GM18499 (cell line): Measurements from ENCODE around the gene PTPRR.
"Not testable (repeated sequence)": the region's sequence is repeated elsewhere in the genome, so short reads cannot be mapped to it uniquely, and the experiment has no call there.

Source experiments
- ATAC-seq: cut with Tn5 transposase; IDR thresholded peaks from one replicate; pipeline ENCODE4 v1.9.1; 2021; ENCODE audit warnings: moderate number of reproducible peaks; ENCODE audit not compliant: insufficient read depth, unreplicated experiment

PTPRR gene

DNA sequence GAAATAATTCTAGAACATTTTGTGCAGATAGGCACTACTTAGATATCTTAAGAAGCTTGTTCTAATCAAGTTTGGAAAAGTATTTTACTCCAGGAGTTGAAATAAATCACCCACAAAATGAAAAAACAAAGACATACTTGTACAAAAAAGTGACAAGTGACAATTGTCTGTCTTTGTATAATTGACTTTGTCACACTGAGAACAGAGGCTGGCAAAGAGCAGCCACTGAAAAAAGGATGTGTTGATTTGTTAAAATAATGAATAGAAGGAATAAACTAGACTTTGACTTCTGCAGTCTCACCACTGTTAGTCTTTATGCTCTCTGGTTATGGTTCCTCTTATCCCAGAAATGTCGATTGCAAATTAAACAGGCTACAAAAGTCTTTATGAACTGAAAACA lies 77.6 kb downstream of the PTPRR start:
- no peak for ATAC-seq

DNA sequence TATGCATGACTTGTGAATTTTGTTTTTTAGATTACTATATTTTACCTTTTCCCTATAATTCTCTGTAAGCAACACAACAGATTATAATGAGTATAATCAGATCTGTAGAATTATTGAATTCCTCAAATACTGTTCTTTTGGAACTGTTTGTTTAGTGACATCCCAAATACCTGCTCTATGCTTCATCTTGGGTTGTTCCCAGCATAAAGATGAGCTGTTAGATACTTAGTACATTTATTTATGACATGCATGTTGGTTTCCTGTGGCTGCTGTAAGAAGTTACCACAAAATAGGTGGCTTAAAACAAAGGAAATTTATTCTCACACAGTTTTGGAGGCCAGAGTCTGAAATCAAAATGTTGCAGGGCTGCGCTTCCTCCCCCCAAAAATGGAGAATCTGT lies 78.4 kb downstream of the PTPRR start:
- ATAC-seq: no peak

DNA sequence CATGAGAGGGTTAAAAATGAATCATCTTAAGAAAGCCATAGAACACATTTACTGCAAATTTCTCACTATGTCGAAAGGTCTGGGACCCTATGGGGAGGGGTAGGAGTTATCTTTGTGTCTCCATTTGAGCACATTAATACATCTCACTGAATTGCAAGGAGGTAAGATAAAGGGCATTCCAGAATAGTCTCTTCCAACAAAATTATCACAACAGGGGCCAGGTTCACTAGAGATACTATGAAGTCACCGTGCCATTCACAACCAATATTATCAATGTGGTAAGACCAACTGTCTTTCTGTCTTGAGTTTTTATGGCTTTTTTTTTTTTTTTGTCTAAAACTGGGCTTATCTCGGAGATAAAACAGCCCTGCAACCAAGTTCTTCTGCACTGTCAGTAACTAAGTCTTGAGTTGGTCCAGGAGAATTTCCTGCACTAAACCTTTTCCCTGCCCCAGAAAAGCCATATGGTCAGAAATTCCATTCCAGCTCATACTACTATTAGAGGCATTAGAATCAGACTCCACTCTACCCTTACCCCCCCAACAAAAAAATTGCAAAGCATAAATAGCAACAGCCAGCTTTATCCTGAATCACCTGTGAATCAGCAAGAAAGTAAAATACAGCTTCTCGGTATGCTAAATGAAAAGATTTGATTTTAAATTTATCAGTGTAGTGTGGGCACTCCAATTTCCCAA lies 79.7 kb downstream of the PTPRR start:
- ATAC-seq: no peak

DNA sequence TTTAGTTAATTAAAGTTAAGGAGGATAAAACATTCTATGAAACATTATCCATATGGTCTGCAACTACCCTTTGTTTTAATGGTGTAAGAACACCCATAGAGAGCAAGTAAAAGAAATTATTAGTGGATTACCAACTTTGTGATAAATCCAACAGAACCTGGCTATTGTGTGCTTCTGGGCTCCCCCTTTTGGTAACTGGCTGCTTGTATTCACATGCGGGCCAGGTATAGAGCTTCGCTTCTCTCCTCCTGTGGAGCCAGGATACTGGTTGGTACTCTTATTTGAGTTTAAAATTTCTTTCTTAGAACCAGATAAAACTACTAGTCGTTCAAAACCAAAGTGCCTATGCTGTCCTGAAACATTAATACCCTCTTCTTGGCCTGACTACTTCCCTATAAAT lies 81.0 kb downstream of the PTPRR start:
- no peak for ATAC-seq

DNA sequence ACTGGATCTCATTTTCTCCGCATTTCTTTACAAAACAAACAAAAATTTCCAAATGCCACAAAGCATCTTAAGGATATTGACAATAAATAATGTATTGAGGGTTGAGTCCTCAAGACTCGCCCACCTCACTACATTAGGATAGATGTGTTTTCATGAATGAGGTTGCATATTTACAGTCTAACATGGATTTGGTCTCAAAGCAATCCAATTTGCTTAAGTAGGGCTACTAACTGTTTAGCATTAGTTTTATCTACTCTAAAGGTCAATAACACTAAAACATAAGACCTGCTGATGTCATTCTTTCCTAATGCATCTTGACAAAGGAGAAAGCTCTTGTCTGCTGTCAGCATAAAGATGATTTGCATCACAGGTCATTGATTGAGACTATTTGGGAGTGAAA lies 82.4 kb downstream of the PTPRR start:
- ATAC-seq: no peak

DNA sequence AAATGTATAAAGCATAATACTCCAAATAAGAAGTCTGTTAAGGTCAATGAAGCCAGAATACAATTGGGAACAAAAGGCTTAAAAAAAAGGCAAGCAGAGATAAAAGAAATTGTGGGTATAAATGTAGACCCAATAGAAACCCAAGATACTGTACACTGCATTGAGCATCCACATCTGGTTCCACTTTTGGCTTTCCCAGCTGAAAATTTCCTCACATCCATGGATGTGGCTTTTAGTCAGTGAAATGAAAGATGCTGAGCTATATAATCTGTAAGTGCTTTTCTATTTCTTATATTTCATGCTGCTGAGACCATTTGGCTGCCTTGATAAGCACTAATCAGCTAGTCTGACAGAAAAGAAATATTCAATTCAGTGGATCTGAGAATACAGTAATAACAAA lies 83.5 kb downstream of the PTPRR start:
- ATAC-seq: no peak

DNA sequence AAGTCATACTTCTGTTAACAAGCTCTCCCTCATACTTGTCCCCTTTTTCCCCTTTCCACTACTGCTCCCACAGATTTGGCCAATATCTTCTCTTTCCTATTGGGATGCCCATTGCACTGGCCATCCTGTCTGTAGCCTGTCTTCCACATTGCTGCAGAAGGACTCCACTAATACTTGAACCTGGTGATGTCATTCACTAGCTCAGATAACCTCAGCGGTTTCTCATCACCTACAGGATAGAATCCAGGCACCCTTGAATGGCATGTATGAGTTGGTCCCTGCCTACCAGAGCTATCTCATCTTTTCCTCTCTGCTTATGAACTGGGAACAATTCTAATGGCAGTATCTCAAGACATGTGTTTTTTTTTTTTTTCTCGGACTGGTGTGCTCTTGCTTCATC lies 84.6 kb downstream of the PTPRR start:
- no peak for ATAC-seq

DNA sequence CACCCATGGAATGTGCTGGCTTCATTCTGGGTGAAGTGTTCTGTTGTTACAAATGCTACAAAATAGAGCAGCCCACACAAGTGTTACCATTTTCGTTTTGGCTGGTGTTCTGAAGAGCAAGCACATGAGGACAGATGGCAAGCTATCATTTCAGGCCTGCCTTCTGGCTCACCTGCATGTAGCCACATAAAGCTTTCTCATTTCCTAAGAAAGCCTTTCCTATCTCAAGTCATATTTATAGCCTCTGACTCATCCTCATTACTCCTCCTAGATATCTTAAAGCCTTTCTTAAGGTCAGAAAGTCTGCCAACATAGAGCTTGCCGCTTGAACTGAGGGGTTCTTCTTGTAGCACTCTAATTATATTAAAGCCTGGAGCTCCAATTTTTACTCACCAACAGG lies 89.0 kb downstream of the PTPRR start:
- no peak for ATAC-seq

DNA sequence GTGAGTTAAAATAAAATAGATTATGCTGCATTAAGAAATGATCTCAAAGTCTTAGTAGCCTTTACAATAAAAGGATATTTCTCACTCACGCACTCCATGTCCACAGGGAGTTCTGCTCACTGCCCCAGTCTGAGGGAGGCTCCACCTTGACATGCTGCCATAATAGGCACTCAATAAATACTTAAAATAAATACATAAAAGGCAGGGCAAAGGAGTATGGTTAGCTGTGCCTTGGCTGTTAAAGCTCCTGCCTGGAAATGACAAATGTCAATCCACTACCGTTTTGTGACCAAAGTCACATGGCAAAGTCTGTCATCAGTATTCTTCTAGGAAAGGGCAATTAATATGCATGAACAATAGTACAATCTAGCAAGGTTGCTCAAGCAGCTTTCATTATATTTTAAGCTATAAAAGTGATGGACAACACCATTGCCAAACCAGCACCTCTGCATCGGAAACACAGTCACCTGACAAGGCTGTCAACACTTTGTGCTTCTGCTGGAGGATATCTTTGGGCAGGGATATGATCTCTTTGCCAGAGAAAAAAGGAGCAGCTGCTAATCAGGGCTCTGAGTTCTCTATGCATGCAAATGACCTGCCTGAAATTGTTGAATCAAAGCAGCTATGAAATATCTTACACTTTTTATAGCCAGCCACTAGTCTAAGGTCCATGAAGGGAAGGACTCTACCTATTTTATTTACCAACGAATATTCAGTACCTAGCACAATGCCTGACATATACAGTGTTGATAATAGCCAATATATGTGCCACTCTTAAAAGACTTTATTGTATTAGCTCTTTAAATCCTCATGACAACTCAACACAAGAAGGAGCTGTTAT lies 90.1 kb downstream of the PTPRR start:
- no peak for ATAC-seq

DNA sequence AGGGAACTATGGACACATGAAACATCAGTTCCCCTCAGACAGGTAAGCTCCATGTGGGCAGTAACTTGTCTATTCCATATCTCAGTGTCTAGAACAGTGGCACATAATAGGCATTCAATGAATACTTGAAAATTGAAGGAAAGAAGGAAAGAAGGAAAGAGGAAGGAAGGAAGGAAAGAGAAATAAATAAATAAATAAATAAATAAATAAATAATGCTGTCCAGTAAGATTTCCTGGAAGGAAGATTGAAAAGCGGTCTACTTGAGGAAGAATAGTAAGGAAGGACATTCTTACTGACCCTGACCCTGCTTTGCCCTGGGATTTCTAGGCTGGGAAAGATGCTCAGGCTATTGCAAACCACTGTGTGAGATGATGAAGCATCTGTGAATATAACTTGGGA lies 91.5 kb downstream of the PTPRR start:
- no peak for ATAC-seq

DNA sequence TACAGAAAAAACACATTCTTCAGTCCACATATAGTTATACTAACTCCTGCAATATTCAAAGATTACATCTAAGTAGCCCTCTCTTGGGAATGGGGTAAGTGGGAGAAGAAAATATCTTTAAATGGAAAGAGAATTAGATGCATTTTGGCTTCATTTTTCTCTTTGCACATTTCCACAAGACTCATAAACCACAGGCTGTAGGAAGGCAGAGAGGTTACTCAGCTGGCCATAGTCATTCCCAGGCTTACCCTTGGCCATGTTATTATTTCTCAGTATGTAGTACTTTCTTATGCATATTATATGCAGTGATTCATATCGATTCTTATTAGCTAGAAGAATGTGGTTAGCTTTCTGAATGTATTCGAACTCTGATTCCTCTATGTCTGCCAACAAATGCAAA lies 92.2 kb downstream of the PTPRR start:
- no peak for ATAC-seq

DNA sequence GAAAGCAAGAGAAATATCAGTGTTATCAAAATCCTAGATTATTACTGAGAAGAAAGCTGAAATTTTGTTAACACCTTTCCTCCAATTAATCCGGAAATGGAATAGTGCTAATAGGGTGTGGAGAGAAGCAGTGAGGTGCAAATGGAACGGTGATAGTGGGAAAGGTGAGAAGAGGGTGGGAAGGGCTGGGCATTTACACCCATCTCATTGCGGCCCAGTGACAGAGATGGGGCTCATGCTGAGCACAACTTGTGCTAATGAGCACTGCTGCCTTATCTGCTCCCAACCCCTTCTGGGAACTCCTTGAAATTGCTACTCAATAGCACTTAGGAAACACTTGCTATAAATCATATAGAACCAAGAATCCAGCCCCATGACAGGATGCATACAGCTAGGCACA lies 94.4 kb downstream of the PTPRR start:
- no peak for ATAC-seq

DNA sequence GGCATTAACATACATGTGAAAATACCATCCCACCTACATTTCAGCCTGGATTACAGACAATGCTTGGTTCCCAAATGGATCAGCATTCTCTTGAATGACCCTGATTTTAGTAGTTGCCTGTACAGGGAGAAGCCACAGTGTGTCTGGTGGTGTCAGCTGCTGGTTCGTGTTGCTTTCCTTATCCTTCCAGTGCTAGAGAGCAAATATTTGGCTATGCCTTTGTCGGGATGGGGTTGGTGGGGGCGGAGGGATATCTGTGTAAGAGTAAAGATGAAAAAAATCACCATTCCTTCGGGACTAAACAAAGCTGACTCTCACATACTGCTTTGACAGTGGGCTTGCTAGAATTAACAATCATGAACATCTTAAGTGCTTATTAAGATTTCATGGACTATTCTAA lies 96.0 kb downstream of the PTPRR start:
- no peak for ATAC-seq

DNA sequence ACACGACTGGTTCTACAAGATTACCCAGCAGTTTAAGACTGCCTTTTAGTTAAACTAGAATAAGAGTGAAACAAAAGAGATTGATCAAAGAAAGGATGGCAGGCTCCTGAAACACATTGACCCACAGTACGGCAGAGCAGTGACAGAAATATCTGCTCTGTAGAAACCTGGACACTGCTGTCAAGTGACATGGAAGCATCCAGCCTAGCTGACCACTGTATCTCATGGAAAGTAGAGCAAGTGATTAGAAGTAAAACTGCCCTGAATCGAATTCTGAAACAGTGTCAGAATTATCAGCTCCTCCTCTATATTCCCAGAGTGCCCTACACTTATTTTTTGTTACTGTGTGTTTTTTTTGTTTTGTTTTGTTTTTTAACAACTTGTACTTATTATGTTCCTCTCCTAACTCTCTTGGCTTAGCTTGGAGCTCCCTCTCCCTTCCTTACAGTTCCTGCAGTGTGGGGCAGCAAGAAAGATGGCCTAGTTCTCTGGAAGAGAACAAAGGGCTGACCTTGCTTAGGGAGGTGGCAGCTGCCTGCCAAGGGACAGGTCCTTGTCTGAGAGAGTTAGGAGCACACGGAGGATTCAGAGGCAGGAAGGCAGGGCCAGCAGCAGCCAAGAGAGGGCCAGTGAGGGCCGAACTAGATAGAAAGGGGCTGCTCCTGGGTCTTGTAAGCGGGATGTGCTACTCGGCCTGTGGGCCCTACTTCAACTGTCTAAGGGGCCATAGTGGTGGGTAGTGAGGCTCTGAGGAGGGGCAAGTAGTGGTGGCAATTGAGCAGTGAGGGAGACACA lies 97.2 kb downstream of the PTPRR start:
- ATAC-seq: no peak

DNA sequence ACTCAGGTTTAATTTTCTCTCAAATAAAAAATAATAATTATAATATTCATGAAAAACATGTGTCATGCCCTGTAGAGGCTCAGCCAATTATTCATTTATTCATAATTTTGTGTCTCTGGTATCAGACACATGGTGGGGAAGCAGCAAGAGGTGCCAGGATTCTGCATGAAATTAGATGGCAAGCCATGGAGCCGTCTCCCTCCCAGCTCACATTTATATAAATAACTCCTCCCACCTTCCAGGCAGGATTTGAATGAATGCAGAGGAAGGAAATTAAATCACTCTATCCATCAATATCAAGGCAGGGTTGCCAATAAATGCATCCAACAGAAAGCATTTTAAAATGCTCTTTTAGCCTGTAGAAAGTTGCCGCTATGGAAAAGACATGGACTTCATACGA lies 98.1 kb downstream of the PTPRR start:
- no peak for ATAC-seq

DNA sequence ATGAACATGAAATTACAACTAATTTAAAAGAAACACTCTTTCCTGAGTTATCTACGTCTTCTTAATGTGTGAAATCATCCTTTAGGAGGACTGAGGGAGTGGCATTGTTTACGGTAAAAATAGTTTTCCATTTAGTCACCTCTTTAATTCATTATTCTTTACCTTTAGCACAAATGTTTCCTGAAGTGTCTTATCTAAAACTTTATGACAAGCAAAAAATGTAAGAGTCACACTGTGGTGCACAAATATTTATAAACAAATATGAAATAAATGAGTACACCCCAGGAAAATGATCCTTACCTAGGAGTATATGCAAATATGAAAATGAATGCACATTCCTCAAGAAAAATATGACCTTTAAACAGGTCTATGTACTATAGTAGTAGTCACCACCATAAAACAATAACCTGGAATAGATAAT lies 104.6 kb downstream of the PTPRR start:
- ATAC-seq: no peak

DNA sequence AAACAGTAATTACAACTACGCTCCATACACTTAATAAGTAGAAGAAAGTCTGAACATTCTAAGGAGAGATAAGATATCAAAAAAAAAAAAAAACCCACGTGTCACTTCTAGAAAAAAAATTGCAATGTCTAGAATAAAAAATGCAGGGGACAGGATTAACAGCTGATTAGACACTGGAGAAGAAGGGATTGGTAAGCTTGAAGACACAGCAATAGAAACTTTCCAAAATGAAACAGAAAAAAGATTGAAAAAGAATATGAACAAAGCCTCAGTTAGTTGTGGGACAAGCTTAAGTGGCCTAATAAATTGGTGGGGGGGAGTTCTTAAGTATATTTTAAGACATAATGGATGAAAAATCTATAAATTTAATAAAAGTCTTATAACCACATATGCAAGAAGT lies 105.5 kb downstream of the PTPRR start:
- ATAC-seq: no peak

DNA sequence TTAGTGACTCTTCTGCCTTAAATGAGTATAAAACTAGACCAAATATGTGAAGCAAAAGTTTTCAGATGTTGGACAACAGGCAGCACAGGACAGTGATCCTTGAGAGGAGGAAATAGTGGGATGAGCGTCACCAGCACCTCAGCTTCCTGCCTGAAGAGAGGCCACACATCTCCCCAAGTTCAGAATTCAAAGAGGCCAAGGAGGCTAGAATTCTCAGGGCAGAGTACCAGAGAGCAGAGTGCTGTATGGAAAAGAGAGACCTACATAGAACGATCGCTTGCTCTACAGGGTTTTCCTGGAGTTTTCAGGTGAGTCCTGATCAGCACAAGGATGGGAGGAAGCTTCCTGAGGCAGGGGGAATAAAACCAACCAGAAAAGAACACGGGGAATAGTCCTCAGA lies 107.0 kb downstream of the PTPRR start:
- no peak for ATAC-seq

DNA sequence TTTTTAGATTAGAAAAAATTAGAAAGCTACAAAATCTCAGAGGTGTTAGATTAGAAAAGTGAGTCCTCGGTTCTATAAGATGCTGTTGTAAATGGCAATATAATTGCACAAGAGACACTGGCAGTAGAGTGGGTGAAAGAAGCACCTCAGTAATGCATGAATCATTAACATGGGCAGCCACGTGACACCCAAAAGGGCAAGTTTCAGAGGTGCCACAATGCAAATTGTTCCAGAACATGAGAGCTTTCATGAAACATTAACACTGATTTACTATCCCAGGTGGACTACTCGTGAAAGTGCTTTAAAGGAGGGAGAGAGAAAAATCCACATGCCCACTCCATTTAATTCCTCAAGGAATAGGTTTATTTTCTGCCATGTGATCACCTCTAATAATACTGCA lies 108.4 kb downstream of the PTPRR start:
- no peak for ATAC-seq

DNA sequence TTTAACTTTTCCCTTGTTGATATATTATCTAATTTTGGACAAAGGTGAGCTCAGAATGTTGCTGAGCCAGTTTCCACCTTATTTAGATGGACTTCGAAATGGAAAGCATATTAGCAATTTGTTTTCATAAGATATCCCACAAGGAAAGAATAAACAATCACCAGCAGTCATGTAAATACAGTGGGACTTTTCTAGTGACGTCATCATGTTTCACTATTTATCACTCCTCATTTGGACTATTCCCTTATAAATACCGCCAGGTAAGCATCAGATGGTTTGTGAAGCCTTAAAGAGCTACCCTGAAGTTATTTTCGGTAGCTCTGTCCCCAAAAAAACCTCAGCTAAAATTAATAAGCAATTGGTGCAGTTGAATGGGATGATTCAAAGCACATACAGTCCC lies 110.7 kb downstream of the PTPRR start:
- no peak for ATAC-seq

DNA sequence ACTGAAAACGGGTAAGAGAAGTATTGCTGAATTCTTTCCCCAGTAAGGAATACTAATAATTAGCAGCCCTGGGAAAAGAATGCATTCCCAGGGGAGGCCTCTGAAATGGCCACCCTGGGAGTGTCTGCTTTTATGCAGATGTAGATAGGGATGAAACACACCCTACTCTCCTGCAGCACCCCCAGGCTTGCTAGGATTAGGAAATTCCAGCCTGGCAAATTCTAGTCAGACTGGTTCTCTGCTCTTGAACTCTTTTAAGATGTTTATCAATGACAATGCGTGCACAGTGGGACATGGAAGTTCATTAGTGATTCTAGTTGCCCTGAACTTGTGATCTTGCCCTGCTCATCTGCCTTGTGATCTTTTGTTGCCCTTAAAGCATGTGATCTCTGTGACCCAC lies 112.5 kb downstream of the PTPRR start:
- not testable (repeated sequence) for ATAC-seq
